SU-DHL-6 (cell line): ENCODE measurements around the gene CEP85.

ENCODE experiments used
- CTCF ChIP-seq: fragments of 200-600 bp; sonication (generic); IDR thresholded peaks from one replicate; pipeline ENCODE4 v1.5.1; 2017; ENCODE audit warnings: antibody characterized with exemption, mild to moderate bottlenecking, low read length, moderate library complexity; ENCODE audit not compliant: insufficient read depth, poor library complexity, severe bottlenecking
- EZH2phosphoT487 ChIP-seq: fragments of 200-600 bp; sonication (generic), shearing (Covaris generic); conservative IDR thresholded peaks from 2 replicates; pipeline ENCODE4 v1.6.1; 2018; ENCODE audit warnings: mild to moderate bottlenecking, antibody characterized with exemption, low read length, moderate library complexity, mixed read lengths

DNA sequence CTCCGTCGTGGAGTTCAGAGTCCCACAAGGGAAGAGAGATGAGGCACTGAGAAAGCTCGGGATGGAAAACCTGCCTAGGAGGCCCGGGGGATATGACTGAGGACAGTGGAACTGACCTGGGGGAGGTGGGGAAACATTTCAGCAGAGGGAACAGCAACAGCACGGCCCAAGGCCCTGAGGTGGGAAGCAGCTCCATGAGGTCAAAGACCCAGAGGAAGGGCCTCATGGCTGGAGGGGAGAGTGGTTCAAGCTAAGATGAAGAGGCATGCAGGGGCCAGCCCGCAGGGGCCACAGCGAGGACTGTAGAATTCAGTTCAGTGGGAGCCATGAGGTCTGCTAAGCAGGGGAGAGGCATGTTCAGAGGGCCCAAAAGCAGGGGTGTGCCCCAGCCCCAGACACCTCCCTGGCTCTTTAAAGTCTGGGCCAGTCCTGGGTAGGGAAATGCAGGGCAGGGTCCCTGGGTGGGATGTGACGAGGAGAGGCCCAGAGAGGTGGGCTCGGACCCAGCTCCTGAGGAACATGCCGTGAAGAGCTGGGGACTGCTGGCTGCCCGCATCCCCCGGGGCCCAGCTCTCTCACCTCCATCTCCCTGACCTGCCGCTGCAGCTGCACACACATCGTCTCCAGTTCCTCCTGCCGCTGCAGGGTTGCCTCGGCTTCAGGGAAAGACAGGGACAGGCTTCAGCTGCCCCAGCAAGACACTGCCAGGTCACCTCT is 62.5 kb downstream of the CEP85 start:
- no peak for TF ChIP-seq CTCF
- TF ChIP-seq EZH2phosphoT487, result no peak
